ENCODE data around the gene PCK1.

- TF ChIP-seq CTCF (conservative IDR thresholded peaks at IDR 0.05; ENCODE audit: low read depth in 2 of 2) = no peak
- no peak for TF ChIP-seq JUNB (IDR thresholded peaks at IDR 0.05; ENCODE audit: unreplicated experiment)
- no peak for TF ChIP-seq POLR2AphosphoS5 (IDR thresholded peaks at IDR 0.05; ENCODE audit: low read depth)
- TF ChIP-seq NANOG (IDR thresholded peaks at IDR 0.05; ENCODE audit: borderline replicate concordance) = no peak
- no peak for TF ChIP-seq EZH2phosphoT487 (IDR thresholded peaks at IDR 0.05; ENCODE audit: unreplicated experiment)
Observed at GRCh38 chr20:57586370-57586793, 25.5 kb downstream of the PCK1 start.
